Thoracic aorta (tissue), 2 donors: Measurements from ENCODE around the gene CNR2. TPM values are rescaled to one million over a fixed set of nuclear protein-coding genes. Genes with fewer than 3 reads are reported as not detected.
"Not testable (repeated sequence)": the region's sequence is repeated elsewhere in the genome, so short reads cannot be mapped to it uniquely, and the experiment has no call there.

Experiments used
- ATAC-seq: fragments of 150-250 bp; one replicate; pipeline ENCODE4 v1.8.0; 2017; ENCODE audit warnings: low read depth; ENCODE audit not compliant: insufficient number of reproducible peaks, low FRiP score
- DNase-seq: peaks from one replicate; pipeline ENCODE4 v3.0.0-alpha.2; 2020; ENCODE audit warnings: low spot score
- H3K27ac ChIP-seq, 2 donors: fragments of 200-600 bp; sonication (generic); 1 replicate in 1 of 2; 2 replicates in 1 of 2; pipeline ENCODE4 v1.5.1; 2016; ENCODE audit warnings: mild to moderate bottlenecking in 2 of 2, moderate library complexity in 2 of 2
- H3K27me3 ChIP-seq: fragments of 200-600 bp; sonication (generic); replicated peaks from 2 replicates; pipeline ENCODE4 v1.6.0; 2016; ENCODE audit warnings: mild to moderate bottlenecking; ENCODE audit not compliant: insufficient read depth
- H3K36me3 ChIP-seq: fragments of 200-600 bp; sonication (generic); one replicate; pipeline ENCODE4 v1.5.1; 2016
- H3K4me1 ChIP-seq, 2 donors: fragments of 200-600 bp; sonication (generic); 1 replicate in 1 of 2; 2 replicates in 1 of 2; pipeline versions ENCODE4 v1.5.1 to v1.6.0; 2016; ENCODE audit warnings: low read depth in 2 of 2, mild to moderate bottlenecking in 1 of 2; ENCODE audit not compliant: control insufficient read depth in 1 of 2
- H3K4me3 ChIP-seq: fragments of 200-600 bp; sonication (generic); 2 replicates; pipeline ENCODE4 v1.5.1; 2016; ENCODE audit warnings: mild to moderate bottlenecking
- H3K9me3 ChIP-seq: fragments of 200-600 bp; sonication (generic); 2 replicates; pipeline ENCODE4 v1.5.1; 2016
- CTCF ChIP-seq: fragments of 200-600 bp; sonication (generic); IDR thresholded peaks from one replicate; pipeline ENCODE4 v1.5.1; 2019; ENCODE audit warnings: antibody characterized with exemption
- total RNA-seq, 2 donors: library from RNA; depleted of rRNA; stranded (reverse); fragments of >200 nt; gene quantifications; one replicate each; pipeline versions ENCODE4 v1.1.0 to v1.2.3, GENCODE V29; 2016

The CNR2 gene
- total RNA-seq, 2 donors from 2014 or later: 0.41 TPM; not detected in 1

GRCh38 chr1:23903754-23904153, 9.4 kb downstream of the CNR2 start:
- ATAC-seq (no peak), DNase-seq (no peak)
- no peak overlapping the region for H3K27ac ChIP-seq
- H3K36me3 ChIP-seq: no peaks in the 10 kb centered on the region
- H3K9me3 ChIP-seq: no peaks in the 10 kb centered on the region
- H3K4me1 ChIP-seq: peaks cover 2 to 7% of the 10 kb centered on the region in 2 donors
- H3K4me3 ChIP-seq: no peak overlapping the region
- no peaks in the 10 kb centered on the region for H3K27me3 ChIP-seq
- TF ChIP-seq CTCF: no peak

- Histone ChIP-seq H3K4me3 (peak overlapping the region; percentile 74), H3K27me3 (no peaks in the 10 kb centered on the region), H3K4me1 (peaks cover 2 to 7% of the 10 kb centered on the region in 2 donors), H3K9me3 (no peaks in the 10 kb centered on the region), H3K27ac (no peak overlapping the region), H3K36me3 (no peaks in the 10 kb centered on the region)
- DNase-seq: no peak
- no peak for TF ChIP-seq CTCF
- no peak for ATAC-seq
Measured at GRCh38 chr1:23902321-23903278, 10.6 kb downstream of the CNR2 start.

- H3K4me1 ChIP-seq, ATAC-seq, H3K4me3 ChIP-seq, H3K27ac ChIP-seq, DNase-seq, H3K9me3 ChIP-seq, H3K36me3 ChIP-seq, H3K27me3 ChIP-seq: not testable (repeated sequence)
Measured at GRCh38 chr1:23900017-23900416, 13.1 kb downstream of the CNR2 start.

GRCh38 chr1:23899070-23899469, 14.1 kb downstream of the CNR2 start:
- no peaks in the 10 kb centered on the region for H3K36me3 ChIP-seq
- ATAC-seq: no peak
- H3K27me3 ChIP-seq: no peaks in the 10 kb centered on the region
- no peaks in the 10 kb centered on the region for H3K9me3 ChIP-seq
- H3K27ac ChIP-seq: no peak overlapping the region
- TF ChIP-seq CTCF: no peak
- H3K4me1 ChIP-seq: peaks cover 2 to 7% of the 10 kb centered on the region in 2 donors
- DNase-seq: no peak
- no peak overlapping the region for H3K4me3 ChIP-seq

- no peak for ATAC-seq
- DNase-seq: no peak
Measured at GRCh38 chr1:23897083-23897482, 16.1 kb downstream of the CNR2 start.

More at GRCh38 chr1:23897083-23897482, 16.1 kb downstream of the CNR2 start:
- H3K4me3 ChIP-seq: no peak overlapping the region
- H3K9me3 ChIP-seq: no peaks in the 10 kb centered on the region
- no peaks in the 10 kb centered on the region for H3K27me3 ChIP-seq
- H3K36me3 ChIP-seq: no peaks in the 10 kb centered on the region
- H3K27ac ChIP-seq: no peak overlapping the region
- no peaks in the 10 kb centered on the region for H3K4me1 ChIP-seq
- TF ChIP-seq CTCF: no peak
